ENCODE measurements around the gene CALHM3. TPM values are rescaled to one million over a fixed set of nuclear protein-coding genes. Genes with fewer than 3 reads are reported as not detected.

The CALHM3 gene
- total and polyA plus RNA-seq, 2 experiments from 2014 or later, result 0.14 to 0.19 TPM

- no peak overlapping the region for H3K27ac ChIP-seq (ENCODE audit: low read depth)
- TF ChIP-seq STAT1 (IDR thresholded peaks at IDR 0.05; ENCODE audit: unreplicated experiment) (no peak), POLR2AphosphoS5 (IDR thresholded peaks at IDR 0.05; ENCODE audit: low read depth) (no peak), CREB1 (CRISPR knock-in tag; IDR thresholded peaks at IDR 0.05; ENCODE audit: low read depth) (no peak)
- H3K4me3 Mint-ChIP-seq, result no peak overlapping the region
- no peaks in the 10 kb centered on the region for H3K27me3 ChIP-seq (ENCODE audit: insufficient read depth)
- peaks cover 6% of the 10 kb centered on the region; the same call in 1 of the 2 replicates for H3K4me1 ChIP-seq (ENCODE audit: insufficient read depth)
- no peak overlapping the region for H3K4me3 ChIP-seq
- H3K9me3 Mint-ChIP-seq, result no peaks in the 10 kb centered on the region
- ATAC-seq (no peak), DNase-seq (ENCODE audit: low spot score) (no peak)
- no peaks in the 10 kb centered on the region for H3F3A ChIP-seq (replicated peaks; ENCODE audit: low read depth)
- H3K4me1 Mint-ChIP-seq, result peaks cover 14% of the 10 kb centered on the region
- no peaks in the 10 kb centered on the region for H3K79me2 ChIP-seq (replicated peaks; ENCODE audit: insufficient read depth)
- no peaks in the 10 kb centered on the region for H4K20me1 ChIP-seq (replicated peaks; ENCODE audit: insufficient read depth)
- H3K36me3 Mint-ChIP-seq (ENCODE audit: low read depth), result no peaks in the 10 kb centered on the region
- H3K27me3 Mint-ChIP-seq (ENCODE audit: insufficient read depth, low read depth, poor library complexity), result peaks cover 13% of the 10 kb centered on the region
- H3K27ac Mint-ChIP-seq, result no peak overlapping the region
- H3K4me2 ChIP-seq, result no peak overlapping the region
- no peak overlapping the region for H2AFZ ChIP-seq
- H3K36me3 ChIP-seq (ENCODE audit: insufficient read depth), result no peaks in the 10 kb centered on the region
- no peaks in the 10 kb centered on the region for H3K9me2 ChIP-seq (ENCODE audit: insufficient read depth)
These were observed 38.4 kb upstream of the CALHM3 start for GRCh38 chr10:103517234-103518085.

GRCh38 chr10:103514244-103514643 is 35.2 kb upstream of the CALHM3 start:
- H3F3A ChIP-seq (replicated peaks; ENCODE audit: low read depth), result no peaks in the 10 kb centered on the region
- H3K36me3 ChIP-seq (ENCODE audit: insufficient read depth), result no peaks in the 10 kb centered on the region
- H3K4me3 Mint-ChIP-seq, result no peak overlapping the region
- no peak overlapping the region for H3K4me3 ChIP-seq
- no peak overlapping the region for H3K27ac Mint-ChIP-seq
- no peaks in the 10 kb centered on the region for H3K9me3 Mint-ChIP-seq
- H3K79me2 ChIP-seq (replicated peaks; ENCODE audit: insufficient read depth), result no peaks in the 10 kb centered on the region
- DNase-seq (ENCODE audit: low spot score), result no peak
- no peak overlapping the region for H3K27ac ChIP-seq (ENCODE audit: low read depth)
- no peaks in the 10 kb centered on the region for H3K4me1 ChIP-seq (ENCODE audit: insufficient read depth)
- no peaks in the 10 kb centered on the region for H3K9me2 ChIP-seq (ENCODE audit: insufficient read depth)
- ATAC-seq, result no peak
- H2AFZ ChIP-seq, result no peak overlapping the region
- peaks cover 6% of the 10 kb centered on the region for H3K27me3 Mint-ChIP-seq (ENCODE audit: insufficient read depth, low read depth, poor library complexity)
- H3K4me1 Mint-ChIP-seq, result no peaks in the 10 kb centered on the region
- no peaks in the 10 kb centered on the region for H3K27me3 ChIP-seq (ENCODE audit: insufficient read depth)
- H3K4me2 ChIP-seq, result no peak overlapping the region
- H4K20me1 ChIP-seq (replicated peaks; ENCODE audit: insufficient read depth), result no peaks in the 10 kb centered on the region
- no peaks in the 10 kb centered on the region for H3K36me3 Mint-ChIP-seq (ENCODE audit: low read depth)
- TF ChIP-seq CTCF (conservative IDR thresholded peaks at IDR 0.05; ENCODE audit: low read depth in 2 of 2), result no peak
- TF ChIP-seq STAT1 (IDR thresholded peaks at IDR 0.05; ENCODE audit: unreplicated experiment), result no peak
- no peak for TF ChIP-seq EZH2 (IDR thresholded peaks at IDR 0.05; ENCODE audit: low read depth, unreplicated experiment)
- TF ChIP-seq JUNB (IDR thresholded peaks at IDR 0.05; ENCODE audit: unreplicated experiment), result no peak
- no peak for TF ChIP-seq REST (IDR thresholded peaks at IDR 0.05; ENCODE audit: unreplicated experiment)
- TF ChIP-seq ZNF462 (CRISPR knock-in tag; IDR thresholded peaks at IDR 0.05), result no peak
- no peak for TF ChIP-seq EZH2phosphoT487 (IDR thresholded peaks at IDR 0.05; ENCODE audit: unreplicated experiment)
- TF ChIP-seq ZNF114 (CRISPR knock-in tag; IDR thresholded peaks at IDR 0.05), result no peak

Data from GM23338 (cell line).